A549 (cell line): Measurements from ENCODE around the gene ZNF675. TPM values are rescaled to one million over a fixed set of nuclear protein-coding genes. Genes with fewer than 3 reads are reported as not detected.
"Not testable (repeated sequence)": the region's sequence is repeated elsewhere in the genome, so short reads cannot be mapped to it uniquely, and the experiment has no call there.

Experiments
- ATAC-seq, 2 experiments: fragments of 200-7000 bp in 1 of 2; fragments of >200 bp in 1 of 2; cut with Nextera tagmentation in 1 of 2; cut with Tn5 transposase in 1 of 2; 3 replicates each; pipeline versions ENCODE4 v1.8.0 to v1.9.1; 2018 to 2020; ENCODE audit warnings: mild to moderate bottlenecking in 1 of 2, moderate library complexity in 1 of 2
- CTCF ChIA-PET: fragments of 300-600 bp; sonication (Branson Sonifier 250); formaldehyde crosslinking; extraction: SDS; loops from one replicate; lab custom pipeline; 2021; ENCODE audit warnings: antibody characterized with exemption, inconsistent platforms; lab: Yijun Ruan, JAX
- POLR2A ChIA-PET: fragments of 350-600 bp; formaldehyde crosslinking; extraction: SDS; loops from one replicate; lab custom pipeline; 2021; ENCODE audit warnings: antibody characterized with exemption, inconsistent platforms; lab: Yijun Ruan, JAX
- DNase-seq, 2 experiments: peaks; one replicate each; pipeline versions ENCODE4 v3.0.0 to v3.0.0-alpha.2; 2011 to 2016; ENCODE audit warnings: low read depth in 1 of 2, low spot score in 1 of 2
- FAIRE-seq: peaks from 2 replicates; lab custom pipeline; 2011; peaks lifted over from hg19 to GRCh38; lab: Jason Lieb, UNC
- H3K27ac ChIP-seq, 2 experiments: fragments of >200 bp; sonication (Bioruptor Twin); formaldehyde crosslinking; 3 replicates each; pipeline ENCODE4 v1.5.1; 2016 to 2017
- H3K4me1 ChIP-seq: fragments of >200 bp; sonication (Bioruptor Twin); formaldehyde crosslinking; 3 replicates; pipeline ENCODE4 v1.6.1; 2016
- H3K4me2 ChIP-seq: fragments of >200 bp; sonication (Bioruptor Twin); formaldehyde crosslinking; 3 replicates; pipeline ENCODE4 v1.6.1; 2016
- H3K4me3 ChIP-seq: fragments of >200 bp; sonication (Bioruptor Twin); formaldehyde crosslinking; 3 replicates; pipeline ENCODE4 v1.5.1; 2016
- H3K9me3 ChIP-seq: fragments of >200 bp; sonication (Bioruptor Twin); formaldehyde crosslinking; 3 replicates; pipeline ENCODE4 v1.6.1; 2016
- POLR2A ChIP-seq: IDR thresholded peaks from 2 replicates; pipeline ENCODE4 v1.6.1; 2012; ENCODE audit warnings: mild to moderate bottlenecking, low read length
- WGBS: methylation state at CpG from one replicate; pipeline ENCODE4 v1.1.6; 2017; ENCODE audit errors: missing lambda C conversion rate; 5-methylcytosine and 5-hydroxymethylcytosine counted together
- polyA plus RNA-seq, 4 experiments: library from polyadenylated mRNA; depleted of rRNA in 3 of 4; stranded (reverse); fragments of >200 nt; fragmentation: RNase III in 1 of 4; extraction: RNeasy Plus Mini Kit Qiagen cat#74134 plus additional on column Dnase treatment in 1 of 4; gene quantifications; 2 replicates in 3 of 4; 3 replicates in 1 of 4; pipeline ENCODE4 v1.2.3, GENCODE V29; 2011 to 2017
- TF ChIP-seq, protein P1 (sequence below): fragments of 250-450 bp; sonication (Bioruptor Pico); IDR thresholded peaks from 2 replicates; pipeline ENCODE4 v1.5.0; 2020; ENCODE audit warnings: low read depth, mild to moderate bottlenecking, moderate library complexity

The ZNF675 gene
- polyA plus RNA-seq, 2 of the 4 experiments (the other 2 are of a cell fraction): 6.2 to 8.4 TPM

DNA sequence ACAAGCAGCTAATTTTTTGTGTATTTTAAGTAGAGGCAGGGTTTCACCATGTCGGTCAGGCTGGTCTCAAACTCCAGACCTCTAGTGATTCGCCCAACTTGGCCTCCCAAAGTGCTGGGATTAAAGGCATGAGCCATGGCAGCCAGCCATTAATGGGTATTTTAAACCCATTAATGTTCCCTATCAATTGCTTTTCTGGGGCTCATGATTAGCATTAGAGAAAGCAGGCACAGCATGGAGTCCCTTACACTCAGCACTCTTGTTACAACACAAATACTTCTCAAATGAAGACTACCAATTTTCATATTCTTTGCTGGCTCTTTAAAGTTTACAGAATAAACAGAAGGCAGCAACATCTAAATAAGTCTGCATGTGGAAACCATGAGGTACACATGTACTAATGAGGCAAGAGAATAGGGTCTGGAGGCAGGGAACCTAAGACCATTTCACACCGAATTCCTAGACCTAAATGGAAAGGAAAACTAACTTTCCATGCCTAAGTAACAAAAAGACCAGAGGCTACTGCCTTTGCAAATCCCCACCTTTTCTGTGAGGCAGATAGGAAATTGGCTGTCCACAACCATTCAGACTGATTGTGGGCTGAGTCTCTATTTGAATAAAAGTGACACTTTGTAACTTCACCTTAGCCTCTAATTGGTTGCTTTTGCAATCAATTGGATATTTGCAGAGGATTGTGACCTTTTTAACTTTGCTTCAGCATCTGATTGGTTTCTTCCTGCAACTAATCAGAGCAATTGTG lies 21.2 kb downstream of the ZNF675 start (continued):
- TF ChIP-seq, protein P1, sequence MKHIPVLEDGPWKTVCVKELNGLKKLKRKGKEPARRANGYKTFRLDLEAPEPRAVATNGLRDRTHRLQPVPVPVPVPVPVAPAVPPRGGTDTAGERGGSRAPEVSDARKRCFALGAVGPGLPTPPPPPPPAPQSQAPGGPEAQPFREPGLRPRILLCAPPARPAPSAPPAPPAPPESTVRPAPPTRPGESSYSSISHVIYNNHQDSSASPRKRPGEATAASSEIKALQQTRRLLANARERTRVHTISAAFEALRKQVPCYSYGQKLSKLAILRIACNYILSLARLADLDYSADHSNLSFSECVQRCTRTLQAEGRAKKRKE (CRISPR knock-in tag): no peak
- TF ChIP-seq POLR2A: no peak
- TF ChIP-seq, all 56 proteins: peak for 0

DNA sequence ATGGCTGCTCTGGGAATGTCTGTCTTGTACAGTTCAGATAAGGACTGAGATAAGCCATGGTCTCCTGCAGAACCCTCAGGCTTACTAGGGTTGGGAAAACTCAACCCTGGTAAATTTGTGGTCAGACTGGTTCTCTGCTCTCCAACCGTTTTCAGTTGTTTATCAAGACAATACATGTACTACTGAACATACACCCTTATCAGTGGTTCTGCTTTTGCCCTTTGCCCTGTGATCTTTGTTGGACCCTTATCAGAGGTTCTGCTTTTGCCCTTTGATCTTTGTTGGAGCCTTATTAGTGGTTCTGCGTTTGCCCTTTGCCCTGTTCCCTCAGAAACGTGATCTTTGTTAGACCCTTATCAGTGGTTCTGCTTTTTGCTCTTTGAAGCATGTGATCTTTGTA lies 37.2 kb downstream of the ZNF675 start:
- H3K9me3 ChIP-seq: peaks cover 73% of the 10 kb centered on the region
- H3K4me3 ChIP-seq, H3K4me2 ChIP-seq, FAIRE-seq, H3K27ac ChIP-seq, ATAC-seq, H3K4me1 ChIP-seq, CTCF ChIA-PET, POLR2A ChIA-PET, DNase-seq: not testable (repeated sequence)
- WGBS: 32% methylated on average over 3 of the region's 3 CpGs

Other genes starting within 250 kb of the ZNF675 start
- gene ZNF681, start 71.7 kb upstream of the ZNF675 start, polyA plus RNA-seq (2011; rRNA removed): 0.01 TPM in 1 of 2 replicates, not detected in the other
- gene ZNF681, start 71.7 kb upstream of the ZNF675 start, polyA plus RNA-seq (2017; fragmentation: RNase III; extraction: RNeasy Plus Mini Kit Qiagen cat#74134 plus additional on column Dnase treatment): 0.03 to 0.12 TPM (median 0.03 TPM) in 3 replicates
- gene ZNF726, start 227.7 kb upstream of the ZNF675 start, polyA plus RNA-seq (2011; rRNA removed): 1.6 and 2.1 TPM in 2 replicates
- 0.95 to 1.3 TPM (median 1.3 TPM) in 3 replicates for gene ZNF726, start 227.7 kb upstream of the ZNF675 start, polyA plus RNA-seq (2017; fragmentation: RNase III; extraction: RNeasy Plus Mini Kit Qiagen cat#74134 plus additional on column Dnase treatment)